HepG2 (cell line): ENCODE results near the gene CAPN11. TPM values are rescaled to one million over a fixed set of nuclear protein-coding genes. Genes with fewer than 3 reads are reported as not detected.
A peak's percentile ranks its signal among the peaks of the same experiment; 100 is the strongest.

Experiments used
- ATF7-NPFF ChIP-seq: sonication (generic); formaldehyde crosslinking; IDR thresholded peaks from 2 replicates; pipeline ENCODE4 v1.8.1; 2023; ENCODE audit warnings: mild to moderate bottlenecking, low read depth, missing genetic modification reagents, moderate library complexity
- BHLHE40 ChIP-seq: IDR thresholded peaks from 2 replicates; pipeline ENCODE4 v1.6.1; 2011; ENCODE audit warnings: low read length, improper control_type of control experiment
- DBP ChIP-seq: sonication (generic); formaldehyde crosslinking; IDR thresholded peaks from 2 replicates; pipeline ENCODE4 v1.4.0; 2020; ENCODE audit warnings: missing genetic modification reagents; ENCODE audit errors: not compliant biosample characterization
- FOXO4 ChIP-seq: sonication (generic); formaldehyde crosslinking; conservative IDR thresholded peaks from 2 replicates; pipeline ENCODE4 v1.8.1; 2023; ENCODE audit warnings: missing genetic modification reagents
- GATAD2A ChIP-seq: IDR thresholded peaks from 2 replicates; pipeline ENCODE4 v1.6.1; 2016
- HMGXB4 ChIP-seq, 2 experiments: sonication (generic) in 1 of 2; formaldehyde crosslinking in 1 of 2; IDR thresholded peaks; 2 replicates each; pipeline versions ENCODE4 v1.4.0 to v1.6.1; 2018 to 2020; ENCODE audit warnings: missing genetic modification reagents in 2 of 2, borderline replicate concordance in 1 of 2, low read depth in 1 of 2, mild to moderate bottlenecking in 1 of 2, missing biosample characterization in 1 of 2
- HOMEZ ChIP-seq: IDR thresholded peaks from 2 replicates; pipeline ENCODE4 v1.6.1; 2016; ENCODE audit warnings: low read depth
- MAFF ChIP-seq: IDR thresholded peaks from 2 replicates; pipeline ENCODE4 v1.6.1; 2011; ENCODE audit warnings: low read depth, low read length, improper control_type of control experiment
- MAZ ChIP-seq, 2 experiments: sonication (generic) in 1 of 2; formaldehyde crosslinking in 1 of 2; IDR thresholded peaks; 2 replicates each; pipeline versions ENCODE4 v1.5.0 to v1.6.1; 2012 to 2020; ENCODE audit warnings: low read depth in 2 of 2, mild to moderate bottlenecking in 2 of 2, borderline replicate concordance in 1 of 2, improper control_type of control experiment in 1 of 2, low read length in 1 of 2, missing genetic modification reagents in 1 of 2, moderate library complexity in 1 of 2
- SP4 ChIP-seq: sonication (generic); formaldehyde crosslinking; IDR thresholded peaks from 2 replicates; pipeline ENCODE4 v1.8.1; 2023; ENCODE audit warnings: mild to moderate bottlenecking, missing genetic modification reagents
- TBX3 ChIP-seq: fragments of 450-650 bp; IDR thresholded peaks from 2 replicates; pipeline ENCODE4 v1.6.1; 2017; ENCODE audit warnings: antibody characterized with exemption, mild to moderate bottlenecking, inconsistent platforms, borderline replicate concordance
- ZFP36L1 ChIP-seq: sonication (generic); formaldehyde crosslinking; IDR thresholded peaks from 2 replicates; pipeline ENCODE4 v1.8.0; 2022; ENCODE audit warnings: mild to moderate bottlenecking, missing genetic modification reagents, moderate library complexity
- ZNF280D ChIP-seq: sonication (generic); formaldehyde crosslinking; IDR thresholded peaks from 2 replicates; pipeline ENCODE4 v1.5.1; 2020; ENCODE audit warnings: mild to moderate bottlenecking, missing genetic modification reagents
- ZNF33B ChIP-seq: sonication (generic); formaldehyde crosslinking; IDR thresholded peaks from 2 replicates; pipeline ENCODE4 v1.5.1; 2020; ENCODE audit warnings: mild to moderate bottlenecking, missing genetic modification reagents
- ZNF431 ChIP-seq: sonication (generic); formaldehyde crosslinking; IDR thresholded peaks from 2 replicates; pipeline ENCODE4 v1.9.0; 2022; ENCODE audit warnings: missing genetic modification reagents, low read depth, mild to moderate bottlenecking, borderline replicate concordance
- ZNF512 ChIP-seq: sonication (generic); formaldehyde crosslinking; IDR thresholded peaks from 2 replicates; pipeline ENCODE4 v1.4.0; 2020; ENCODE audit warnings: mild to moderate bottlenecking, missing genetic modification reagents
- polyA plus RNA-seq, 8 experiments: library from polyadenylated mRNA; depleted of rRNA in 3 of 8; stranded (reverse) in 7 of 8; unstranded in 1 of 8; fragments of >200 nt; fragmentation: Illumina TruSeq in 4 of 8; extraction: Trizol in 4 of 8; gene quantifications; 2 replicates each; pipeline versions ENCODE4 v1.2.1 to v1.2.3, GENCODE V29; 2011 to 2016; ENCODE audit warnings: low read depth in 4 of 8, missing spikeins in 1 of 8, mixed read lengths in 1 of 8; ENCODE audit not compliant: insufficient read depth in 1 of 8
- total RNA-seq, 5 experiments: library from RNA; depleted of rRNA; stranded (reverse); fragments of >200 nt; fragmentation: Illumina TruSeq; extraction: Trizol; gene quantifications; 2 replicates each; pipeline ENCODE4 v1.2.3, GENCODE V29; 2016; ENCODE audit warnings: low read depth in 1 of 5

Gene CAPN11
- total and polyA plus RNA-seq, 2 of the 13 experiments (the other 11 are each of a cell fraction or from before 2014, with no cell fraction given) = 0.07 to 0.11 TPM

GRCh38 chr6:44151348-44152108 lies 7.1 kb upstream of the CAPN11 start (continued):
- TF ChIP-seq FOXO4 (CRISPR knock-in tag) (0 out of 2 replicates have a peak, but pooled peaks have one; percentile 27), ZFP36L1 (CRISPR knock-in tag) (no peak), ZNF33B (CRISPR knock-in tag) (peak; percentile 40; the same call in 1 of the 2 replicates), MAFF (no peak), SP4 (CRISPR knock-in tag) (peak; percentile 37; the same call in 1 of the 2 replicates), TBX3 (no peak), HMGXB4 (CRISPR knock-in tag; IDR thresholded peaks at IDR 0.05; ENCODE audit: borderline replicate concordance in 1 of 2, low read depth in 1 of 2) (peak; percentile 78 to 82; a peak in 3 of 4 replicates), HOMEZ (CRISPR knock-in tag) (0 out of 2 replicates have a peak, but pooled peaks have one; percentile 21), ATF7-NPFF (CRISPR knock-in tag) (peak; percentile 50; the same call in 1 of the 2 replicates), ZNF280D (CRISPR knock-in tag) (peak; percentile 40; the same call in 1 of the 2 replicates), MAZ (IDR thresholded peaks at IDR 0.05; ENCODE audit: borderline replicate concordance, low read depth, low read length) (0 out of 2 replicates have a peak, but pooled peaks have one; percentile 22), MAZ (CRISPR knock-in tag; IDR thresholded peaks at IDR 0.05; ENCODE audit: low read depth) (peak; percentile 83), ZNF431 (CRISPR knock-in tag) (no peak), ZNF512 (no peak), GATAD2A (CRISPR knock-in tag) (peak; percentile 68), DBP (CRISPR knock-in tag) (no peak), BHLHE40 (0 out of 2 replicates have a peak, but pooled peaks have one; percentile 14)
